K562 (cell line): Measurements from ENCODE around the gene ARHGAP4. TPM values are rescaled to one million over a fixed set of nuclear protein-coding genes. Genes with fewer than 3 reads are reported as not detected.

ENCODE experiments used
- AFF4 ChIP-seq: sonication (generic); formaldehyde crosslinking; IDR thresholded peaks from 2 replicates; pipeline ENCODE4 v1.8.0; 2023; ENCODE audit warnings: mild to moderate bottlenecking, missing genetic modification reagents
- CBFA2T2 ChIP-seq: fragments of 450-650 bp; conservative IDR thresholded peaks from 2 replicates; pipeline ENCODE4 v1.6.1; 2017; ENCODE audit warnings: mild to moderate bottlenecking
- CBFB ChIP-seq: sonication (generic); formaldehyde crosslinking; IDR thresholded peaks from 2 replicates; pipeline ENCODE4 v1.4.0; 2020; ENCODE audit warnings: mild to moderate bottlenecking, missing genetic modification reagents
- CHAMP1 ChIP-seq: fragments of 450-650 bp; IDR thresholded peaks from 2 replicates; pipeline ENCODE4 v1.6.1; 2016; ENCODE audit warnings: mild to moderate bottlenecking
- CREBBP ChIP-seq: IDR thresholded peaks from one replicate; pipeline ENCODE4 v1.6.1; 2012; ENCODE audit warnings: low read depth, mild to moderate bottlenecking, control low read depth, inconsistent platforms, low read length
- HCFC1 ChIP-seq: IDR thresholded peaks from 2 replicates; pipeline ENCODE4 v1.6.1; 2012; ENCODE audit warnings: low read depth, low read length, improper control_type of control experiment
- KHSRP ChIP-seq: fragments of 450-650 bp; IDR thresholded peaks from 2 replicates; pipeline ENCODE4 v1.6.1; 2017
- OTX1 ChIP-seq: fragments of 450-650 bp; formaldehyde crosslinking; IDR thresholded peaks from 2 replicates; pipeline ENCODE4 v1.4.0; 2022; ENCODE audit warnings: mild to moderate bottlenecking
- PHF8 ChIP-seq: fragments of 200-600 bp; sonication (generic); IDR thresholded peaks from 2 replicates; pipeline ENCODE4 v1.6.1; 2012; ENCODE audit warnings: mixed run types, mild to moderate bottlenecking, inconsistent platforms, low read length, moderate library complexity, borderline replicate concordance
- SREBF1 ChIP-seq: fragments of 150-350 bp; IDR thresholded peaks from 2 replicates; pipeline ENCODE4 v1.6.1; 2014; ENCODE audit warnings: antibody characterized with exemption, low read depth, low read length, borderline replicate concordance
- TCFL5 ChIP-seq: fragments of 250-450 bp; sonication (Bioruptor Pico); conservative IDR thresholded peaks from 2 replicates; pipeline ENCODE4 v1.6.1; 2021; ENCODE audit warnings: mild to moderate bottlenecking, moderate library complexity, matching md5 sums
- VEZF1 ChIP-seq: fragments of 200-800 bp; sonication (Bioruptor generic); IDR thresholded peaks from 2 replicates; pipeline ENCODE4 v1.6.1; 2017; ENCODE audit warnings: missing genetic modification characterization, missing compliant biosample characterization
- ZNF274 ChIP-seq: IDR thresholded peaks from 2 replicates; pipeline ENCODE4 v1.6.1; 2011; ENCODE audit warnings: low read depth, mild to moderate bottlenecking, low read length, moderate library complexity, borderline replicate concordance
- ZNF347 ChIP-seq: fragments of 450-650 bp; formaldehyde crosslinking; IDR thresholded peaks from 2 replicates; pipeline ENCODE4 v1.4.0; 2020; ENCODE audit warnings: low read depth, mild to moderate bottlenecking, moderate library complexity
- ZNF639 ChIP-seq, 2 experiments: fragments of 200-800 bp in 1 of 2; sonication (Bioruptor generic) in 1 of 2; sonication (generic) in 1 of 2; formaldehyde crosslinking in 1 of 2; IDR thresholded peaks in 1 of 2; conservative IDR thresholded peaks in 1 of 2; 2 replicates each; pipeline versions ENCODE4 v1.5.0 to v1.6.1; 2016 to 2020; ENCODE audit warnings: missing compliant biosample characterization in 1 of 2, missing genetic modification characterization in 1 of 2, missing genetic modification reagents in 1 of 2
- ZNF740 ChIP-seq, 3 experiments: fragments of 200-800 bp in 1 of 3; sonication (Bioruptor generic) in 1 of 3; sonication (generic) in 1 of 3; formaldehyde crosslinking in 1 of 3; IDR thresholded peaks; 2 replicates each; pipeline versions ENCODE4 v1.6.1 to v1.8.0; 2016 to 2022; ENCODE audit warnings: mild to moderate bottlenecking in 2 of 3, missing compliant biosample characterization in 2 of 3, missing genetic modification characterization in 2 of 3, missing genetic modification reagents in 1 of 3
- ZSCAN29 ChIP-seq: fragments of 450-650 bp; IDR thresholded peaks from 2 replicates; pipeline ENCODE4 v1.6.1; 2017
- polyA plus RNA-seq, 8 experiments: library from polyadenylated mRNA; depleted of rRNA in 4 of 8; stranded (reverse) in 5 of 8; unstranded in 3 of 8; fragments of >200 nt; fragmentation: Nextera tagmentation in 2 of 8; fragmentation: Illumina TruSeq in 1 of 8; extraction: Ambion mirVana in 2 of 8; extraction: Trizol in 1 of 8; gene quantifications; 2 replicates each; pipeline versions ENCODE4 v1.2.1 to v1.2.3, GENCODE V29; 2011 to 2014; ENCODE audit warnings: inconsistent platforms in 1 of 8, missing spikeins in 1 of 8
- total RNA-seq, 7 experiments: library from RNA; depleted of rRNA in 6 of 7; stranded (reverse); fragments of >200 nt in 6 of 7; fragmentation: Illumina TruSeq in 2 of 7; extraction: Trizol in 2 of 7; gene quantifications; 2 replicates each; pipeline versions ENCODE4 v1.2.1 to v1.2.3, GENCODE V29; 2011 to 2021; ENCODE audit warnings: low replicate concordance in 1 of 7

The ARHGAP4 gene
- total and polyA plus RNA-seq, 9 of the 15 experiments (the other 6 are each of a cell fraction or from before 2014, with no cell fraction given) = 0.30 to 81.8 (median 13.5) TPM

GRCh38 chrX:153934762-153935325 is 8.8 kb upstream of the ARHGAP4 start, which contains the start of gene NAA10 (continued):
- TF ChIP-seq ZNF639 (CRISPR knock-in tag; conservative IDR thresholded peaks at IDR 0.05 in 1 of 2, IDR thresholded peaks at IDR 0.05 in 1 of 2) (peak in 1 of 2 experiments; percentile 90; a peak in 2 of 4 replicates), ZNF740 (CRISPR knock-in tag; IDR thresholded peaks at IDR 0.05) (no peak), ZNF740 (tag; IDR thresholded peaks at IDR 0.05) (no peak), HCFC1 (0 out of 2 replicates have a peak, but pooled peaks have one; percentile 40), PHF8 (peak; percentile 70; the same call in 1 of the 2 replicates), ZNF347 (CRISPR knock-in tag) (no peak), ZSCAN29 (no peak), CBFB (CRISPR knock-in tag) (no peak), OTX1 (CRISPR knock-in tag) (no peak), CREBBP (no peak), VEZF1 (CRISPR knock-in tag) (peak; percentile 95), CBFA2T2 (no peak), CHAMP1 (no peak), TCFL5 (CRISPR knock-in tag) (no peak), ZNF274 (no peak), AFF4 (CRISPR knock-in tag) (no peak), KHSRP (no peak), SREBF1 (no peak)
